Gastroesophageal sphincter (tissue), 4 donors: ENCODE results near the gene SDSL. TPM values are rescaled to one million over a fixed set of nuclear protein-coding genes. Genes with fewer than 3 reads are reported as not detected.

Source experiments
- ATAC-seq: fragments of 150-250 bp; one replicate; pipeline ENCODE4 v1.9.1; 2016; ENCODE audit warnings: mild to moderate bottlenecking, moderate library complexity
- H3K27ac ChIP-seq, 4 donors: fragments of 200-600 bp; sonication (generic) in 3 of 4; 1 replicate in 3 of 4; 2 replicates in 1 of 4; pipeline ENCODE4 v1.5.1; 2016 to 2019
- H3K27me3 ChIP-seq: fragments of 200-600 bp; sonication (generic); one replicate; pipeline ENCODE4 v1.5.1; 2019
- H3K36me3 ChIP-seq, 2 donors: fragments of 200-600 bp; sonication (generic); one replicate each; pipeline ENCODE4 v1.5.1; 2019; ENCODE audit warnings: control low read depth in 1 of 2
- H3K4me1 ChIP-seq, 3 donors: fragments of 200-600 bp; sonication (generic); 1 replicate in 2 of 3; 2 replicates in 1 of 3; pipeline ENCODE4 v1.5.1; 2016 to 2019; ENCODE audit warnings: control low read depth in 2 of 3
- H3K4me3 ChIP-seq, 2 donors: fragments of 200-600 bp; sonication (generic); one replicate each; pipeline ENCODE4 v1.5.1; 2019; ENCODE audit warnings: mild to moderate bottlenecking in 1 of 2, moderate library complexity in 1 of 2
- H3K9me3 ChIP-seq, 3 donors: fragments of 200-600 bp; sonication (generic); one replicate each; pipeline ENCODE4 v1.5.1; 2017 to 2019; ENCODE audit warnings: control low read depth in 2 of 3
- EP300 ChIP-seq: sonication (generic); formaldehyde crosslinking; IDR thresholded peaks from one replicate; pipeline ENCODE4 v1.6.1; 2017; ENCODE audit warnings: antibody characterized with exemption, mild to moderate bottlenecking
- POLR2A ChIP-seq, 2 donors: fragments of 450-650 bp; IDR thresholded peaks; one replicate each; pipeline ENCODE4 v1.6.1; 2017; ENCODE audit warnings: antibody characterized with exemption in 2 of 2, mild to moderate bottlenecking in 2 of 2, moderate library complexity in 1 of 2
- POLR2AphosphoS5 ChIP-seq: sonication (generic); formaldehyde crosslinking; IDR thresholded peaks from one replicate; pipeline ENCODE4 v1.6.1; 2017; ENCODE audit warnings: antibody characterized with exemption
- WGBS, 2 donors: methylation state at CpG; one replicate each; pipeline ENCODE4 v1.1.5; 2018; ENCODE audit warnings: low coverage in 1 of 2; 5-methylcytosine and 5-hydroxymethylcytosine counted together
- total RNA-seq, 4 donors: library from RNA; depleted of rRNA; stranded (reverse); fragments of >200 nt; gene quantifications; one replicate each; pipeline ENCODE4 v1.1.0, GENCODE V29; 2016
- TF ChIP-seq, protein P1 (sequence below), 4 experiments: fragments of 200-600 bp in 2 of 4; fragments of 450-650 bp in 2 of 4; sonication (generic) in 1 of 4; IDR thresholded peaks; one replicate each; pipeline ENCODE4 v1.5.1; 2017 to 2019; ENCODE audit warnings: antibody characterized with exemption in 4 of 4, mild to moderate bottlenecking in 2 of 4, moderate library complexity in 2 of 4

The SDSL gene
- total RNA-seq, 4 donors from 2014 or later: 1.1 to 7.5 (median 2.6) TPM

- Histone ChIP-seq H3K36me3 (no peaks in the 10 kb centered on the region), H3K27ac (no peak overlapping the region), H3K4me1 (peaks cover 0 to 14% (median 0%) of the 10 kb centered on the region in 3 donors), H3K27me3 (peaks cover 100% of the 10 kb centered on the region), H3K4me3 (no peak overlapping the region), H3K9me3 (no peaks in the 10 kb centered on the region)
- WGBS, 2 donors: 1 to 7% methylated on average over 4 to 7 of the region's 9 CpGs
- TF ChIP-seq EP300: no peak
- no peak for TF ChIP-seq POLR2AphosphoS5
- TF ChIP-seq, protein P1, sequence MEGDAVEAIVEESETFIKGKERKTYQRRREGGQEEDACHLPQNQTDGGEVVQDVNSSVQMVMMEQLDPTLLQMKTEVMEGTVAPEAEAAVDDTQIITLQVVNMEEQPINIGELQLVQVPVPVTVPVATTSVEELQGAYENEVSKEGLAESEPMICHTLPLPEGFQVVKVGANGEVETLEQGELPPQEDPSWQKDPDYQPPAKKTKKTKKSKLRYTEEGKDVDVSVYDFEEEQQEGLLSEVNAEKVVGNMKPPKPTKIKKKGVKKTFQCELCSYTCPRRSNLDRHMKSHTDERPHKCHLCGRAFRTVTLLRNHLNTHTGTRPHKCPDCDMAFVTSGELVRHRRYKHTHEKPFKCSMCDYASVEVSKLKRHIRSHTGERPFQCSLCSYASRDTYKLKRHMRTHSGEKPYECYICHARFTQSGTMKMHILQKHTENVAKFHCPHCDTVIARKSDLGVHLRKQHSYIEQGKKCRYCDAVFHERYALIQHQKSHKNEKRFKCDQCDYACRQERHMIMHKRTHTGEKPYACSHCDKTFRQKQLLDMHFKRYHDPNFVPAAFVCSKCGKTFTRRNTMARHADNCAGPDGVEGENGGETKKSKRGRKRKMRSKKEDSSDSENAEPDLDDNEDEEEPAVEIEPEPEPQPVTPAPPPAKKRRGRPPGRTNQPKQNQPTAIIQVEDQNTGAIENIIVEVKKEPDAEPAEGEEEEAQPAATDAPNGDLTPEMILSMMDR (IDR thresholded peaks at IDR 0.05): no peak
- no peak for TF ChIP-seq POLR2A (IDR thresholded peaks at IDR 0.05)
- no peak for ATAC-seq
Measured at GRCh38 chr12:113473942-113474341, 51.8 kb downstream of the SDSL start.

- peaks cover 0 to 18% (median 0%) of the 10 kb centered on the region in 3 donors for H3K4me1 ChIP-seq
- H3K27me3 ChIP-seq: peaks cover 100% of the 10 kb centered on the region
- no peaks in the 10 kb centered on the region for H3K9me3 ChIP-seq
- H3K27ac ChIP-seq: no peak overlapping the region
- ATAC-seq: no peak
- WGBS, 2 donors: 2% methylated on average over 7 to 10 of the region's 19 CpGs
- TF ChIP-seq POLR2AphosphoS5: no peak
- TF ChIP-seq, protein P1 (IDR thresholded peaks at IDR 0.05): no peak
- no peaks in the 10 kb centered on the region for H3K36me3 ChIP-seq
- H3K4me3 ChIP-seq: no peak overlapping the region
Measured at GRCh38 chr12:113474635-113475436, 52.7 kb downstream of the SDSL start.

- TF ChIP-seq EP300: no peak
- TF ChIP-seq POLR2AphosphoS5: no peak
- TF ChIP-seq, protein P1 (IDR thresholded peaks at IDR 0.05): no peak
- TF ChIP-seq POLR2A (IDR thresholded peaks at IDR 0.05): no peak
- Histone ChIP-seq H3K4me3 (no peak overlapping the region), H3K36me3 (no peaks in the 10 kb centered on the region), H3K27ac (no peak overlapping the region), H3K4me1 (peaks cover 0 to 21% (median 0%) of the 10 kb centered on the region in 3 donors), H3K27me3 (peaks cover 100% of the 10 kb centered on the region), H3K9me3 (no peaks in the 10 kb centered on the region)
- ATAC-seq: no peak
- WGBS, 2 donors: 0 to 4% methylated on average over 1 to 36 of the region's 50 CpGs
Measured at GRCh38 chr12:113475451-113476175, 53.4 kb downstream of the SDSL start.

GRCh38 chr12:113476176-113476986 lies 54.2 kb downstream of the SDSL start:
- no peak for TF ChIP-seq POLR2AphosphoS5
- TF ChIP-seq, protein P1 (IDR thresholded peaks at IDR 0.05): no peak
- TF ChIP-seq POLR2A (IDR thresholded peaks at IDR 0.05): no peak
- no peak for TF ChIP-seq EP300
- ATAC-seq: no peak
- Histone ChIP-seq H3K27me3 (peaks cover 100% of the 10 kb centered on the region), H3K4me3 (no peak overlapping the region), H3K27ac (no peak overlapping the region), H3K4me1 (peaks cover 0 to 16% (median 0%) of the 10 kb centered on the region in 3 donors), H3K36me3 (no peaks in the 10 kb centered on the region), H3K9me3 (no peaks in the 10 kb centered on the region)
- 0 to 3% methylated on average over 6 to 15 of the region's 58 CpGs for WGBS, 2 donors
